Upper lobe of left lung (tissue), 4 donors: ENCODE data around the gene SCIMP.

ENCODE experiments used
- CTCF ChIP-seq, 6 experiments: fragments of 450-650 bp in 4 of 6; fragments of 200-600 bp in 2 of 6; sonication (generic) in 2 of 6; IDR thresholded peaks; one replicate each; pipeline ENCODE4 v1.5.1; 2016 to 2019; ENCODE audit warnings: antibody characterized with exemption in 6 of 6
- POLR2A ChIP-seq, 4 donors: fragments of 450-650 bp; IDR thresholded peaks; one replicate each; pipeline ENCODE4 v1.5.1; 2016 to 2017; ENCODE audit warnings: antibody characterized with exemption in 4 of 4, mild to moderate bottlenecking in 2 of 4
- POLR2AphosphoS5 ChIP-seq, 2 donors: sonication (generic); formaldehyde crosslinking; IDR thresholded peaks; one replicate each; pipeline ENCODE4 v1.5.1; 2017; ENCODE audit warnings: antibody characterized with exemption in 2 of 2

- TF ChIP-seq CTCF (IDR thresholded peaks at IDR 0.05) (no peak), POLR2A (IDR thresholded peaks at IDR 0.05) (no peak), POLR2AphosphoS5 (IDR thresholded peaks at IDR 0.05) (no peak)
Observed at GRCh38 chr17:5184288-5184687, 50.4 kb downstream of the SCIMP start.
